NCI-H2081 (cell line): ENCODE data around the gene RAB1B.

Experiments used
- DNase-seq, 2 experiments: peaks; one replicate each; lab custom pipeline; 2025; lab: John Stamatoyannopoulos, UW

RAB1B gene

GRCh38 chr11:66284526-66285078, 16.2 kb downstream of the RAB1B start:
- DNase-seq: no peak

GRCh38 chr11:66285250-66285947, 17.0 kb downstream of the RAB1B start:
- no peak for DNase-seq

- no peak for DNase-seq
Measured at GRCh38 chr11:66286699-66287098, 18.3 kb downstream of the RAB1B start.

GRCh38 chr11:66287211-66287888, 18.9 kb downstream of the RAB1B start:
- no peak for DNase-seq

- DNase-seq: no peak
Measured at GRCh38 chr11:66287889-66288670, 19.6 kb downstream of the RAB1B start.

- peak; percentile 98 to 99 for DNase-seq
Measured at GRCh38 chr11:66288671-66289547, 20.5 kb downstream of the RAB1B start, which contains the start of gene YIF1A. YIF1A (minus strand) TSS chr11:66289143; CDS start chr11:66288985, 158 bp downstream.

GRCh38 chr11:66289548-66290329, 21.3 kb downstream of the RAB1B start:
- DNase-seq: no peak

- no peak for DNase-seq
Measured at GRCh38 chr11:66290330-66290621, 21.8 kb downstream of the RAB1B start.

- DNase-seq: no peak
Measured at GRCh38 chr11:66291303-66291705, 22.9 kb downstream of the RAB1B start.

- peak in 1 of 2 experiments; percentile 28 for DNase-seq
Measured at GRCh38 chr11:66291706-66292542, 23.5 kb downstream of the RAB1B start, which contains the start of gene TMEM151A. TMEM151A (plus strand) TSS chr11:66291894; CDS start chr11:66292014, 120 bp downstream.

GRCh38 chr11:66292543-66293332, 24.3 kb downstream of the RAB1B start:
- DNase-seq: no peak

GRCh38 chr11:66293352-66293751, 24.9 kb downstream of the RAB1B start:
- DNase-seq: no peak

GRCh38 chr11:66293777-66294625, 25.6 kb downstream of the RAB1B start:
- no peak for DNase-seq

GRCh38 chr11:66294626-66295620, 26.5 kb downstream of the RAB1B start:
- DNase-seq: no peak

GRCh38 chr11:66297610-66298009, 29.2 kb downstream of the RAB1B start:
- DNase-seq: no peak

- no peak for DNase-seq
Measured at GRCh38 chr11:66299186-66299585, 30.7 kb downstream of the RAB1B start.

GRCh38 chr11:66302656-66303055, 34.2 kb downstream of the RAB1B start:
- no peak for DNase-seq
